Pancreas (tissue), 10 donors: ENCODE results near the gene CRACR2B. TPM values are rescaled to one million over a fixed set of nuclear protein-coding genes. Genes with fewer than 3 reads are reported as not detected.

Experiments
- ATAC-seq, 4 donors: fragments of 200-7000 bp; cut with Tn5 transposase; one replicate each; pipeline versions ENCODE4 v1.8.0 to v1.9.1; 2020; ENCODE audit warnings: mild to moderate bottlenecking in 4 of 4, moderate library complexity in 4 of 4
- DNase-seq, 6 donors: peaks; one replicate each; pipeline ENCODE4 v3.0.0-alpha.2; 2020
- FAIRE-seq: peaks from 2 replicates; lab custom pipeline; 2012; peaks lifted over from hg19 to GRCh38; lab: Jason Lieb, UNC
- H3K27ac ChIP-seq, 4 donors: fragments of 200-600 bp; sonication (generic); 1 replicate in 3 of 4; 2 replicates in 1 of 4; pipeline versions ENCODE4 v1.5.0 to v1.8.0; 2020
- H3K27me3 ChIP-seq, 4 donors: fragments of 200-600 bp; one replicate each; pipeline ENCODE4 v1.8.0; 2021
- H3K36me3 ChIP-seq, 3 donors: fragments of 200-600 bp; sonication (generic) in 1 of 3; one replicate each; pipeline versions ENCODE4 v1.5.0 to v1.8.0; 2020 to 2021
- H3K4me1 ChIP-seq, 3 donors: fragments of 200-600 bp; one replicate each; pipeline ENCODE4 v1.8.0; 2021
- H3K4me3 ChIP-seq, 4 donors: fragments of 200-600 bp; sonication (generic) in 2 of 4; one replicate each; pipeline versions ENCODE4 v1.5.0 to v1.8.0; 2020 to 2021
- H3K9me3 ChIP-seq, 4 donors: fragments of 200-600 bp; one replicate each; pipeline ENCODE4 v1.8.0; 2021
- WGBS, 2 donors: extraction: QIAGEN DNeasy Blood & Tissue Kit; methylation state at CpG; one replicate each; pipeline ENCODE4 v1.1.7; 2013; 5-methylcytosine and 5-hydroxymethylcytosine counted together
- intact Hi-C, 3 donors: fragments of 100-400 bp; cut with DNase I; formaldehyde crosslinking; loops; one replicate each; pipeline versions ENCODE4 v1.11.1 to v1.14.2; 2022
- polyA plus RNA-seq, 2 donors: library from polyadenylated mRNA; stranded (reverse); fragments of 200-250 nt; gene quantifications; one replicate each; pipeline ENCODE4 v1.2.3, GENCODE V29; 2013
- total RNA-seq, 6 donors: library from RNA; stranded (reverse); fragmentation: NEBNext Ultra II Directional in 4 of 6; extraction: Animal tissue kit (Norgen Biotek cat#: 25700) in 4 of 6; gene quantifications; one replicate each; pipeline versions ENCODE4 v1.2.1 to v1.2.4, GENCODE V29; 2021 to 2023
- TF ChIP-seq, protein P1 (sequence below), 4 donors: fragments of 200-600 bp; sonication (generic) in 3 of 4; IDR thresholded peaks; one replicate each; pipeline versions ENCODE4 v1.5.0 to v1.8.0; 2021; ENCODE audit warnings: antibody characterized with exemption in 4 of 4
- donor health status: healthy with polysubstance abuse.
- donor health status: DM: no; HTN: no; CAD: no; lungs with moderate emphysema.
- donor health status: DM: no; HTN: no; CAD: no.
- donor health status: control.
- donor health status: control.
- donor health status: Bipolar disorder and iron deficiency.
- donor health status: DM: yes; HTN: yes; CAD: no.
- donor health status: DM: no; HTN: no; CAD: no.
- donor health status: DM: no; HTN: no; CAD: no.
- donor health status: DM: yes; HTN: yes; CAD: no.

The CRACR2B gene
- total and polyA plus RNA-seq, 8 donors, result 60.6 to 378 (median 125) TPM

DNA sequence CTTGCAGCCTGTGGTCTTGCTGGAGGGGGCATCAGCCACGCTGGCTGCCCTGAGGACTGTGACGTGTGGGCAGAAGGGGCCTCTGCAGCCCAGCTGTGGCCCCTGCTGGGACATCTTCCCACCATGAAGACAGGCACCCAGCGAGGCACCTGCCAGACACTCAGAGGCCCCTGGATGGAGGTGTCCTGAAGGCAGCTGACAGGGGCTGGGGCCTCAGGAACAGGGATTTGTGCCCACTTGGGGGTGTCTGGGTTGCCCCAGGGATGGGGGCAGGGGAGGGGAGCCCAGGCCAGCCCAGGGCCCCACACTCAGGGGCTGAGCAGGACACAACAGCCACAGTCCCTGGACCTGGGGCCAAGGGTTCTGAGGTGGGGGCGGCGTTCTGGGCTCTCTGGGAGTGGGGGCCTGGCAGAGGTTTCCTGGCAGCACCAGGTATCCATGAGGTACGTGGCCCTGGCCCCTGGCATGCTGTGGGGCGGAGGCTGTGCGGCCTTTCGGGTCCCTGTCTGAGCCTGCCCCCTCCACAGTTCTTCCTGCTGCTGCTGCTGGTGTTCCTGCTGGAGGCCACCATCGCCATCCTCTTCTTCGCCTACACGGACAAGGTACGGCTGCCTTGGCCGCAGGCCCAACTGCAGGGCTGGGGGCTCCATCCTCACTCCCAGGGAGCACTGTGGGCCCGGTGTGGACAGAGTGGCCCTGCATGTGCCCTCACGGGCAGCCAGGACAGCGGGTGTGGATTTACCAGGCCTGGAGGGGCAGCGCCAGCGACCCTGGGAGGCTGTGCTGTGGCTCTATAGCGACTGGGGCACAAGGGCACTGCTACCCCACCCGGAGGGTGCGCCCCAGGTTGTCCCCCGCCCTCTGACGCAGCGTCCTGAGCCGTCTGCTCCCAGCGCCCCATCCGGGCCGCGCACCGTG is 36.5 kb downstream of the CRACR2B start:
- intact Hi-C loops, result no loop called here
- no peak for FAIRE-seq
- no peaks in the 10 kb centered on the region for H3K9me3 ChIP-seq
- 92 to 93% methylated on average over 27 to 31 of the region's 31 CpGs for WGBS, 2 donors
- H3K27me3 ChIP-seq, result no peaks in the 10 kb centered on the region
- no peak for DNase-seq
- ATAC-seq, result no peak
- no peak overlapping the region for H3K27ac ChIP-seq
- no peak overlapping the region for H3K4me3 ChIP-seq
- peaks cover 0 to 5% (median 0%) of the 10 kb centered on the region in 3 donors for H3K36me3 ChIP-seq
- peaks cover 0 to 4% (median 0%) of the 10 kb centered on the region in 3 donors for H3K4me1 ChIP-seq
- TF ChIP-seq, protein P1, sequence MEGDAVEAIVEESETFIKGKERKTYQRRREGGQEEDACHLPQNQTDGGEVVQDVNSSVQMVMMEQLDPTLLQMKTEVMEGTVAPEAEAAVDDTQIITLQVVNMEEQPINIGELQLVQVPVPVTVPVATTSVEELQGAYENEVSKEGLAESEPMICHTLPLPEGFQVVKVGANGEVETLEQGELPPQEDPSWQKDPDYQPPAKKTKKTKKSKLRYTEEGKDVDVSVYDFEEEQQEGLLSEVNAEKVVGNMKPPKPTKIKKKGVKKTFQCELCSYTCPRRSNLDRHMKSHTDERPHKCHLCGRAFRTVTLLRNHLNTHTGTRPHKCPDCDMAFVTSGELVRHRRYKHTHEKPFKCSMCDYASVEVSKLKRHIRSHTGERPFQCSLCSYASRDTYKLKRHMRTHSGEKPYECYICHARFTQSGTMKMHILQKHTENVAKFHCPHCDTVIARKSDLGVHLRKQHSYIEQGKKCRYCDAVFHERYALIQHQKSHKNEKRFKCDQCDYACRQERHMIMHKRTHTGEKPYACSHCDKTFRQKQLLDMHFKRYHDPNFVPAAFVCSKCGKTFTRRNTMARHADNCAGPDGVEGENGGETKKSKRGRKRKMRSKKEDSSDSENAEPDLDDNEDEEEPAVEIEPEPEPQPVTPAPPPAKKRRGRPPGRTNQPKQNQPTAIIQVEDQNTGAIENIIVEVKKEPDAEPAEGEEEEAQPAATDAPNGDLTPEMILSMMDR (IDR thresholded peaks at IDR 0.05), result no peak

DNA sequence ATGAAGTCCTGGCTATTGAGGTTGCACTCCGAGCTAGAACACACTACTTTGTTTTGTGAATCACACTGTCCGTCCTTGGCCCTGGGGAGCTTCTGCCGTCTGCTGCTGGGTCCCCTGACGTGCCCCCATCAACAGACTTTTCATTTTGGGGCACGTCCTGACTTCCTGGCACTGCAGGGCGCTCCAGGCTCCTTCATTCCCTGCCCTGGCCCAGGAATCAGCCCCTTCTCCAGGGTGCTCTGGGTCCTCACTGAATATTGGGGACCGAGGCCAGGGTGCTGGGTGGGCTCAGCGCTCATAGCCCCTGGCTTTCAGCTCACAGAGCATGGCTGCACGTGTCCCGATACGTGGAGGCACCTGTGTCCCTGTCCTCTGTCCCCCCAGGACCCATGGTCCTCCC is 37.2 kb downstream of the CRACR2B start:
- H3K36me3 ChIP-seq, result peaks cover 0 to 5% (median 0%) of the 10 kb centered on the region in 3 donors
- ATAC-seq (no peak), FAIRE-seq (no peak), DNase-seq (no peak)
- TF ChIP-seq, protein P1 (IDR thresholded peaks at IDR 0.05), result no peak
- H3K4me3 ChIP-seq, result no peak overlapping the region
- H3K27ac ChIP-seq, result no peak overlapping the region
- no peaks in the 10 kb centered on the region for H3K4me1 ChIP-seq
- intact Hi-C loops, result no loop called here
- H3K9me3 ChIP-seq, result no peaks in the 10 kb centered on the region
- no peaks in the 10 kb centered on the region for H3K27me3 ChIP-seq
- 88 to 90% methylated on average over 9 to 10 of the region's 11 CpGs for WGBS, 2 donors

DNA sequence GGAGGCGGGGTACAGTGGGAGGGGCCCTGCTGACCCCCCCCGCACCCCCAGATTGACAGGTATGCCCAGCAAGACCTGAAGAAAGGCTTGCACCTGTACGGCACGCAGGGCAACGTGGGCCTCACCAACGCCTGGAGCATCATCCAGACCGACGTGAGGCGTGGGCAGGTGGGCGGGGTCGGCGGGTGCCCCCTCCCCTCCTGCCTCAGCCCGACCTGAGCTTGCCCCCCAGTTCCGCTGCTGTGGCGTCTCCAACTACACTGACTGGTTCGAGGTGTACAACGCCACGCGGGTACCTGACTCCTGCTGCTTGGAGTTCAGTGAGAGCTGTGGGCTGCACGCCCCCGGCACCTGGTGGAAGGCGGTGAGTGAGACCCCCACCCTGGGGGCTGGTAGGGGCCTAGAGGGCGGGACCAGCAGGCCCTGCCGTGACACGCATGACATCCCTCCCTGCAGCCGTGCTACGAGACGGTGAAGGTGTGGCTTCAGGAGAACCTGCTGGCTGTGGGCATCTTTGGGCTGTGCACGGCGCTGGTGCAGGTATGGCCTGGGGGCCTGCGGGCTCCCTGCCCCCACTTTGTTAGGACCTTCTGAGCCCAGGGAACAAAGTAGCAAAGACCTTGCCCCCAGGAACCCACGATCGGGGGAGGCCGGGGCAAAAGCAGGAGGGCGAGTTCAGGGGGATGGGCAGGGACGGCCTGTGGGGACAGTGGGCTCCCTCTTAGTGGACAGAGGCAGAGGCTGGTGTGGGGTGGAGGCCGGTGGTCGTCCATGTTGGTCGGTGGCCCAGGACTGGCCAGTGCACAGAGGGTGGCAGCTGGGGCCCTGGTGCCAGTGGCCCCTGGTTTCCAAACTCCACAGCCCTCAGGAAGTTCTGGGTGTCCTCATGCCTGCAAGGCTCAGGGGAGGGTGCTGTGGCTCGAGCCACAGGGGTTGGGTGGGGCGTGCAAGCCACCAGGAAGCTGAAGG is 38.0 kb downstream of the CRACR2B start:
- H3K9me3 ChIP-seq, result no peaks in the 10 kb centered on the region
- 85 to 87% methylated on average over 33 to 41 of the region's 41 CpGs for WGBS, 2 donors
- H3K36me3 ChIP-seq, result peaks cover 0 to 5% (median 0%) of the 10 kb centered on the region in 3 donors
- no peaks in the 10 kb centered on the region for H3K27me3 ChIP-seq
- H3K27ac ChIP-seq, result no peak overlapping the region
- no peaks in the 10 kb centered on the region for H3K4me1 ChIP-seq
- FAIRE-seq, result no peak
- TF ChIP-seq, protein P1 (IDR thresholded peaks at IDR 0.05), result no peak
- H3K4me3 ChIP-seq, result no peak overlapping the region
- no peak for ATAC-seq
- intact Hi-C loops, result no loop called here
- no peak for DNase-seq

DNA sequence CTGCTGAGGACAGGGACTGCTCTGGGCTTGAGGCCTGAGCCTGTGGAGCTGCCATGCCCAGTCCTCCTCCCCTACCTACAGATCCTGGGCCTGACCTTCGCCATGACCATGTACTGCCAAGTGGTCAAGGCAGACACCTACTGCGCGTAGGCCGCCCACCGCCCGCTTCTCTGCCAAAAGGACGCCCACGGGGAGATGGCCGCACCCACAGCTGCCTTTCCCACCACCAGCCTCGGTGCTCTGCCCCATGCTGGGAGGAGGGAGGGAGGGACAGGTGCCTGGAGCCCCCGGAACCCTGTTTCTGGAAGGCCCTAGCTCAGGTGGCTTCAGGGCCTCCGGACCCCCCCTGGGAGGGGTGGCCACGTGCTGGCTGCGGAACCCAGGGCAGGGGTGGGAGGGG is 38.8 kb downstream of the CRACR2B start:
- ATAC-seq, result no peak
- TF ChIP-seq, protein P1 (IDR thresholded peaks at IDR 0.05), result no peak
- no peak for FAIRE-seq
- H3K36me3 ChIP-seq, result peaks cover 0 to 5% (median 0%) of the 10 kb centered on the region in 3 donors
- no peak for DNase-seq
- no peaks in the 10 kb centered on the region for H3K4me1 ChIP-seq
- no peaks in the 10 kb centered on the region for H3K27me3 ChIP-seq
- intact Hi-C loops, result no loop called here
- no peak overlapping the region for H3K4me3 ChIP-seq
- no peaks in the 10 kb centered on the region for H3K9me3 ChIP-seq
- H3K27ac ChIP-seq, result no peak overlapping the region
- 89 to 93% methylated on average over 14 of the region's 14 CpGs for WGBS, 2 donors
